GM12878 (cell line): ENCODE measurements around the gene SCRN1.

Experiments used
- CTCF ChIP-seq, 3 experiments: IDR thresholded peaks in 2 of 3; conservative IDR thresholded peaks in 1 of 3; 2 replicates each; pipeline ENCODE4 v1.5.1; 2011; ENCODE audit warnings: low read depth in 3 of 3, low read length in 3 of 3, mild to moderate bottlenecking in 3 of 3, control low read depth in 2 of 3, moderate library complexity in 2 of 3, inconsistent platforms in 1 of 3, mixed read lengths in 1 of 3; ENCODE audit not compliant: control insufficient read depth in 2 of 3, insufficient read depth in 1 of 3; ENCODE audit errors: extremely low read depth in 1 of 3
- FOXM1 ChIP-seq: IDR thresholded peaks from 2 replicates; pipeline ENCODE4 v1.6.1; 2012; ENCODE audit warnings: low read depth, mild to moderate bottlenecking, inconsistent platforms, low read length, moderate library complexity
- SP1 ChIP-seq: IDR thresholded peaks from one replicate; pipeline ENCODE4 v1.6.1; 2011; ENCODE audit warnings: low read depth, low read length
- TF ChIP-seq, protein P1 (sequence below): IDR thresholded peaks from 2 replicates; pipeline ENCODE4 v1.6.1; 2012; ENCODE audit warnings: low read depth, low read length, improper control_type of control experiment

DNA sequence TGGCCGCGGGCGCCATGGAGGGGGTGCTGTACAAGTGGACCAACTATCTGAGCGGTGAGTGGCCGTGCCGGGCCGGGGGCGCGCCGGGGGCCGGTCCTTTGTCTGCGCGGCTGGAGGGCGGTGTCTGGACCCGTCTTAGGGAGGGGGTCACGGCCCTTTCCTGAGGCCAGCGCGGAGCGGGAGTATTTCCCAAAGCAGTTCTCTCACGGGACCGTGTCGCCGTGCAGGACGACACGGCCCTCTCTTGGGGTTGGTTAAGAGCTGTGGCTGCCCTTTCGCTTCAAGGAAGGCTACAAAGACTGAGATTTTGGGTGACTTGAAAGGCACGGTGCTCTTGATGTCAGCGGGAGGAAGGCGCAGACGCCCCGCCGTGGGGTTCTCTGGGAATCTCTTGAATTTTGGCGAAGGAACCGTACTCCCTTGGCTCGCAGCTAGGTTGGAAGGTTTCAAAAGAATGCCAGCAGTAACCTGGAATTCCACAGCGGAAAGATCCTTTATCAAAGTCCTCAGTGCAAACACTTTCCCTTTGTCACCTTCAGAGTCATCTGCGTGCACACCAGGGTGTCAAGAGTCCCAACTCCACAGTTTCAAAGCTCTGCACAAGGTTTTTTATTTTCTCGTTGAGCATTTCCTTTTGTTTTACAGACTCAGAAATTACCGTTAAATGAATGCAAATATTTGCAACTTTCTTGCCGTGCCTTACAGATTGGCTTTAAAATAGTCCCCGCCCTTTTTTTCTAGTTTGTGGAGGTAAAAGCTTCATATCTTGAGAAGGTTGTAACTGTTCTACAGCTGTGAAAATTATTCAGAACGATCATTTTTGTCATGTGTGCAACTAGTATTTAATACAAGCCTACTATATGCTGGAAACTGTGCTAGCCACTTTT lies 39.4 kb upstream of the SCRN1 start:
- no peak for TF ChIP-seq CTCF (IDR thresholded peaks at IDR 0.05 in 2 of 3, conservative IDR thresholded peaks at IDR 0.05 in 1 of 3; ENCODE audit: control insufficient read depth in 2 of 3, extremely low read depth in 1 of 3, insufficient read depth in 1 of 3, low read depth in 3 of 3, low read length in 3 of 3)
- TF ChIP-seq SP1, result no peak
- no peak for TF ChIP-seq FOXM1
- TF ChIP-seq, protein P1, sequence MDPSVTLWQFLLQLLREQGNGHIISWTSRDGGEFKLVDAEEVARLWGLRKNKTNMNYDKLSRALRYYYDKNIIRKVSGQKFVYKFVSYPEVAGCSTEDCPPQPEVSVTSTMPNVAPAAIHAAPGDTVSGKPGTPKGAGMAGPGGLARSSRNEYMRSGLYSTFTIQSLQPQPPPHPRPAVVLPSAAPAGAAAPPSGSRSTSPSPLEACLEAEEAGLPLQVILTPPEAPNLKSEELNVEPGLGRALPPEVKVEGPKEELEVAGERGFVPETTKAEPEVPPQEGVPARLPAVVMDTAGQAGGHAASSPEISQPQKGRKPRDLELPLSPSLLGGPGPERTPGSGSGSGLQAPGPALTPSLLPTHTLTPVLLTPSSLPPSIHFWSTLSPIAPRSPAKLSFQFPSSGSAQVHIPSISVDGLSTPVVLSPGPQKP, result no peak
